Brain microvascular endothelial cell (primary cell): ENCODE results near the gene TP53.
A peak's percentile ranks its signal among the peaks of the same experiment; 100 is the strongest.

Source experiments
- DNase-seq: peaks from one replicate; pipeline ENCODE4 v3.0.0-alpha.2; 2020
- H3K27ac ChIP-seq: fragments of 250-450 bp; sonication (Bioruptor Pico); 2 replicates; pipeline ENCODE4 v1.5.1; 2020; ENCODE audit warnings: mild to moderate bottlenecking, moderate library complexity
- H3K27me3 ChIP-seq: fragments of 250-450 bp; sonication (Bioruptor Pico); replicated peaks from 2 replicates; pipeline ENCODE4 v1.5.1; 2020; ENCODE audit warnings: mild to moderate bottlenecking
- H3K36me3 ChIP-seq: fragments of 250-450 bp; sonication (Bioruptor Pico); replicated peaks from 2 replicates; pipeline ENCODE4 v1.5.1; 2020; ENCODE audit warnings: mild to moderate bottlenecking
- H3K4me3 ChIP-seq: 2 replicates; pipeline ENCODE4 v1.5.1; 2011; ENCODE audit warnings: low read depth, mild to moderate bottlenecking, control low read depth, low read length, moderate library complexity
- in situ Hi-C: cut with HindIII; loops from 2 replicates; pipeline ENCODE4 v1.10.0; 2017; ENCODE audit warnings: low sequenced_read_pairs, low pct_ligation_motif_present
- TF ChIP-seq, protein P1 (sequence below): IDR thresholded peaks from 2 replicates; pipeline ENCODE4 v1.5.1; 2011; ENCODE audit warnings: low read depth, mild to moderate bottlenecking, moderate library complexity, low read length, control low read depth, inconsistent platforms; ENCODE audit errors: missing control alignments

Gene TP53

DNA sequence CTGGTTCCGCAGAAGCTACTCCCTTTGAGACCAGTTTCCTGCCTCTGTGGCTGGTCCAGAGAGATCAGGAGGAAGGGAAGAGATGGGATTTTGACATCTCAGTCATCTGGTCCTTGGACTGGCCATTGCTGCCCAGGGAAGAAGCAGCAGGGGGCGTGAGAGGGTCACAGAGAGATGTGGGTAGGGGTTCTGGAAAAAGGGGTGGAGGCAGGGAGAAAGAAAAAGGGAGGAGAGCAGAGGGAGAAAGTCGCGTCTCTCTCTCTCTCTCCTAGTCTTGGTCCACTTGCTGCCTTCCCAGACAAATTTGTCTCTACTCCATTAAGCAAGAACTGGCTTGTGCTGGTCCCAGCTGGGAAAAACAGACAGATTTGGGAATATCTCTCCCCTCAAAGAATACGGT, 52.9 kb downstream of the TP53 start:
- Histone ChIP-seq H3K4me3 (no peak overlapping the region), H3K36me3 (no peaks in the 10 kb centered on the region), H3K27ac (no peak overlapping the region), H3K27me3 (no peaks in the 10 kb centered on the region)
- in situ Hi-C loops = no loop called here
- TF ChIP-seq, protein P1, sequence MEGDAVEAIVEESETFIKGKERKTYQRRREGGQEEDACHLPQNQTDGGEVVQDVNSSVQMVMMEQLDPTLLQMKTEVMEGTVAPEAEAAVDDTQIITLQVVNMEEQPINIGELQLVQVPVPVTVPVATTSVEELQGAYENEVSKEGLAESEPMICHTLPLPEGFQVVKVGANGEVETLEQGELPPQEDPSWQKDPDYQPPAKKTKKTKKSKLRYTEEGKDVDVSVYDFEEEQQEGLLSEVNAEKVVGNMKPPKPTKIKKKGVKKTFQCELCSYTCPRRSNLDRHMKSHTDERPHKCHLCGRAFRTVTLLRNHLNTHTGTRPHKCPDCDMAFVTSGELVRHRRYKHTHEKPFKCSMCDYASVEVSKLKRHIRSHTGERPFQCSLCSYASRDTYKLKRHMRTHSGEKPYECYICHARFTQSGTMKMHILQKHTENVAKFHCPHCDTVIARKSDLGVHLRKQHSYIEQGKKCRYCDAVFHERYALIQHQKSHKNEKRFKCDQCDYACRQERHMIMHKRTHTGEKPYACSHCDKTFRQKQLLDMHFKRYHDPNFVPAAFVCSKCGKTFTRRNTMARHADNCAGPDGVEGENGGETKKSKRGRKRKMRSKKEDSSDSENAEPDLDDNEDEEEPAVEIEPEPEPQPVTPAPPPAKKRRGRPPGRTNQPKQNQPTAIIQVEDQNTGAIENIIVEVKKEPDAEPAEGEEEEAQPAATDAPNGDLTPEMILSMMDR = peak; percentile 84
- peak; percentile 25 for DNase-seq

DNA sequence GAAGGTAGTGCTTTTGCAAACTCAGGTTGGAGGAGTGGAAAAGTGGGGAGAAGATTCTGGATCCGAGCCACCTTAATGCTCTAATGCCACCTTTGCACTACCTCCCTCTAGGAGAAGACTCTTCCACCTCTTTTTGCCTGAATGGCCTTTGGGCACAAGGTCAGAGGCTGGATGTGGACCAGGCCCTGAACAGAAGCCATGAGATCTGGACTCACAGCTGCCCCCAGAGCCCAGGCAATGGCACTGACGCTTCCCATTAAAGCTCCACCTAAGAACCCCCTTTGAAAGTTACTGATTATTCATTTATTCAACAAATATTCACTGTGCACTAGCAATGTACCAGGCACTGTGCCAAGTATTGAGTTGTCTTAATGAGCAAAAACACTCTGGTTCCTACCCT, 54.2 kb downstream of the TP53 start:
- in situ Hi-C loops = no loop called here
- TF ChIP-seq, protein P1 = peak; percentile 17
- Histone ChIP-seq H3K36me3 (no peaks in the 10 kb centered on the region), H3K27me3 (no peaks in the 10 kb centered on the region), H3K4me3 (no peak overlapping the region), H3K27ac (no peak overlapping the region)
- no peak for DNase-seq

DNA sequence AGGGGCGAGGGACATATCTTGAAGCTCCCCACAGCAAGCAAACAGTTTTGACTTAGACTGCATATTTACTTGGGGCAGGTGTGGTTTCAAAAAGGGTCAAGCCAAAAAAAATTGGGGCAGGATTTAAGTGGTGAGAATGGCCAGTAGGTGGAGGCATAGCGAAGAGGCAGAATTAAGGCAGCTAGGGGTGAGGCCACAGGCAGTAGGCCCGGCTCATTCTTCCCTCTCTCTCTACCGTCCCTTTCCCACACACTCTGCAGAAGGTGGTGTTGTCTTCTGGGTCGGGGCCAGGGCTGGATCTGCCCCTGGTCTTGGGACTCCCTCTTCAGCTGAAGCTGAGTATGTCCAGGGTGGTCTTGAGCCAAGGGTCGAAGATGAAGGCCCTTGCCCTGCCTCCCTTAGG, 54.8 kb downstream of the TP53 start:
- Histone ChIP-seq H3K4me3 (no peak overlapping the region), H3K27ac (no peak overlapping the region)
- DNase-seq = no peak

DNA sequence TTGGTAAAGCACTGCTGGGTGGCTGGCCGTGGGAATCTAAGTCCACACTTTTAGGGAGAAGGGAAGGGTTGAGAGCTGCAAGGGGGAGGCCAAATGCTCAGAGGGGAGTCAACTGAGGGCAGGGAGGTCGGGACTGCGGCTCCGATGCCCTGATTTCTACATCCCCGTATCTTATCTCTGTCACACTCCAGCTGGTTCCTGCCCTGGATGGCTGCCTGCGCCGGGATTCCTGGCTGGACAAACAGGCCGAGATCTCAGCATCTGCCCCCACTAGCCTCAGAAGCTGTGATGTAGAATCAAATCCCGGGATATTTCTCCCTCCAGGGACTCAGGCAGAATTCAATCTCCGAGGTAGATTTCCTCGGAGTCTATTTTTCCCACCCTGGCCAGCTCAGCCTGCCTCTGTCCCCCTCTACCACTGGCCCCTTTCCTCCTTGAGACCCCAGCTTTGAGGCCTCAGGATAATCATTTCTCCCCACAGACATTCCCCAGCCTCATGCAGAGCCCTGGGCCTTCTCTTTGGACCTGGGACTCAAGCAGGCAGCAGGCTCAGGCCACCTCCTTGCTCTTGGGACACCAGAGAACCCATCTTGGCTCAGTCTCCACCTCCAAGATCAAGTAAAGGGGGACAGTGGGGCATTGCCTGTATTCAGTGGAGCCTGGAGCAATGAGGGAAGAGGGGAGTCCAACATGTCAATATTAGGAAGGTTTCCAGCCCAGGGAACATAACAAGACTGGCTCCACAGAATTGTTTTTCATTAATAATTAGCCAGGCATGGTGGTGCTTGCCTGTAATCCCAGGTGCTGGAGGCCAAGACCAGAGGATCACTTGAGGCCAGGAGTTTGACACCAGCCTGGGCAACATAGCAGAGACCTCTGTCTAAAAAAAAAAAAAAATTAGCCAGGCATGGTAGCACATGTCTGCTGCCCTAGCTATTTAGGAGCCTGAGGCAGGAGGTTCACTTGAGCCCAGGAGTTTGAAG, 55.6 kb downstream of the TP53 start:
- no peak overlapping the region for H3K27ac ChIP-seq

More for the DNA sequence above, 54.8 kb downstream of the TP53 start:
- in situ Hi-C loops = no loop called here
- H3K36me3 ChIP-seq = no peaks in the 10 kb centered on the region
- TF ChIP-seq, protein P1 = peak; percentile 73
- no peaks in the 10 kb centered on the region for H3K27me3 ChIP-seq

DNA sequence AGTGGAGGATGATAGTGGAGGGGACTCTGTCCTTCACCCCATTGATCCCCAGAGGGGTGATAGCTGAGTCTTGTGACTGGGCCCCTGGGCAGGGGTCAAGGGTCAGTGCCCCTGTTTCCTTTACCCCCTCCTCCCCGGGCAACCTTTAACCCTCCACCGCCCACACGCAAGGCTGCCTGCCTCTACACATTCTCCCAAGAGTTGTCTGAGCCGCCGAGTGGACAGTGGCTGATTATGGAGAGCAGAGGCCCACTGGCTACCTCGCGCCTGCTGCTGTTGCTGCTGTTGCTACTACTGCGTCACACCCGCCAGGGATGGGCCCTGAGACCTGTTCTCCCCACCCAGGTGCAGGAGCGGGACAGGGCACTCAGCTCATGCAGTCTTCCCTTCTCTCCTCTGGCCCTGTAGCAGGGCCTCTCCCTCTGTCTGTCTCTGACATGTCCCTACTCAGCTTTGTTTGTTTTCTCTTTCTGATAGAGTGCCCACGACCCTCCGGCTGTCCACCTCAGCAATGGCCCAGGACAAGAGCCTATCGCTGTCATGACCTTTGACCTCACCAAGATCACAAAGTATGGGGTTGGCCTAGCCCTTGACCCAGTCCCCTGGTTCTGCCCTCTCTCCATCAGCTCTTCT, 57.2 kb downstream of the TP53 start, which contains the start of gene SHBG:
TSS of gene SHBG (plus strand) at position 197 of the 633 bp plus-strand sequence. CDS start at position 235, 38 bp downstream.
- H3K4me3 ChIP-seq = no peak within 1 kb of the TSS

More for the DNA sequence above, 55.6 kb downstream of the TP53 start:
- no peak for DNase-seq
- Histone ChIP-seq H3K4me3 (no peak overlapping the region), H3K36me3 (no peaks in the 10 kb centered on the region), H3K27me3 (no peaks in the 10 kb centered on the region)
- in situ Hi-C loops = no loop called here
- TF ChIP-seq, protein P1 = no peak

More for the DNA sequence above, 57.2 kb downstream of the TP53 start, which contains the start of gene SHBG:
- no peak within 1 kb of the TSS for H3K27ac ChIP-seq
- H3K27me3 ChIP-seq = no peaks in the 10 kb centered on the region
- in situ Hi-C loops = no loop called here
- no peak for DNase-seq
- H3K36me3 ChIP-seq = no peaks in the 10 kb centered on the region
- TF ChIP-seq, protein P1 = no peak
